Caco-2 (cell line): ENCODE results near the gene MREG. TPM values are rescaled to one million over a fixed set of nuclear protein-coding genes. Genes with fewer than 3 reads are reported as not detected.

Experiments
- BruUV-seq: library from RNA; stranded (reverse); fragments of 400-500 nt; replicated peaks from 2 replicates; lab custom pipeline; 2021; lab: Mats Ljungman, UMichigan
- CTCF ChIA-PET: fragments of 300-600 bp; sonication (Branson Sonifier 250); formaldehyde crosslinking; loops from one replicate; lab custom pipeline; 2022; ENCODE audit warnings: antibody characterized with exemption; lab: Charles Lee
- POLR2A ChIA-PET: fragments of 300-600 bp; sonication (Branson Sonifier 250); formaldehyde crosslinking; loops from one replicate; lab custom pipeline; 2022; ENCODE audit warnings: antibody characterized with exemption; lab: Charles Lee
- DNase-seq, 2 experiments: peaks; one replicate each; pipeline versions ENCODE4 v3.0.0 to v3.0.0-alpha.2; 2020 to 2022
- H3K27me3 ChIP-seq: replicated peaks from 2 replicates; pipeline ENCODE4 v1.6.0; 2011; ENCODE audit warnings: low read length; ENCODE audit not compliant: control insufficient read depth, insufficient read depth
- H3K36me3 ChIP-seq: 2 replicates; pipeline ENCODE4 v1.5.1; 2011; ENCODE audit warnings: low read length; ENCODE audit not compliant: control insufficient read depth, insufficient read depth
- H3K4me1 ChIP-seq: fragments of 250-450 bp; sonication (Bioruptor Pico); 2 replicates; pipeline ENCODE4 v1.5.1; 2020; ENCODE audit warnings: mild to moderate bottlenecking
- H3K4me3 ChIP-seq: 2 replicates; pipeline ENCODE4 v1.5.1; 2011; ENCODE audit warnings: low read depth, mild to moderate bottlenecking, control low read depth, low read length
- H3K9me3 ChIP-seq: fragments of 250-450 bp; sonication (Bioruptor Pico); 2 replicates; pipeline ENCODE4 v1.5.1; 2020; ENCODE audit warnings: mild to moderate bottlenecking, moderate library complexity
- H3K27ac Mint-ChIP-seq: one replicate; pipeline ENCODE4 v1.8.0; 2022; ENCODE audit warnings: mixed read lengths; ENCODE audit not compliant: unreplicated experiment
- H3K27me3 Mint-ChIP-seq: one replicate; pipeline ENCODE4 v1.8.0; 2022; ENCODE audit warnings: mixed read lengths; ENCODE audit not compliant: insufficient read depth, unreplicated experiment
- H3K36me3 Mint-ChIP-seq: one replicate; pipeline ENCODE4 v1.8.0; 2022; ENCODE audit warnings: mild to moderate bottlenecking, mixed read lengths; ENCODE audit not compliant: insufficient read depth, unreplicated experiment
- H3K4me1 Mint-ChIP-seq: one replicate; pipeline ENCODE4 v1.8.0; 2022; ENCODE audit warnings: low read depth, mixed read lengths; ENCODE audit not compliant: unreplicated experiment
- H3K4me3 Mint-ChIP-seq: one replicate; pipeline ENCODE4 v1.8.0; 2022; ENCODE audit warnings: mild to moderate bottlenecking, moderate library complexity, mixed read lengths; ENCODE audit not compliant: unreplicated experiment
- H3K9me3 Mint-ChIP-seq: one replicate; pipeline ENCODE4 v1.8.0; 2022; ENCODE audit warnings: mixed read lengths; ENCODE audit not compliant: unreplicated experiment
- CTCF ChIP-seq, 2 experiments: fragments of 200-600 bp in 1 of 2; IDR thresholded peaks; 1 replicate in 1 of 2; 2 replicates in 1 of 2; pipeline versions ENCODE4 v1.5.1 to v1.8.0; 2011 to 2022; ENCODE audit warnings: antibody characterized with exemption in 1 of 2, control low read depth in 1 of 2, inconsistent platforms in 1 of 2, low read depth in 1 of 2, low read length in 1 of 2, mild to moderate bottlenecking in 1 of 2, moderate library complexity in 1 of 2; ENCODE audit not compliant: insufficient read depth in 1 of 2, severe bottlenecking in 1 of 2, unreplicated experiment in 1 of 2
- intact Hi-C: fragments of 100-400 bp; cut with micrococcal nuclease; formaldehyde crosslinking; loops from one replicate; pipeline ENCODE4 v1.10.0; 2022; ENCODE audit not compliant: unreplicated experiment
- total RNA-seq: library from RNA; stranded (reverse); gene quantifications from 2 replicates; pipeline ENCODE4 v1.2.3, GENCODE V29; 2022

MREG gene
- total RNA-seq, 1 experiment from 2014 or later: 43.8 TPM

DNA sequence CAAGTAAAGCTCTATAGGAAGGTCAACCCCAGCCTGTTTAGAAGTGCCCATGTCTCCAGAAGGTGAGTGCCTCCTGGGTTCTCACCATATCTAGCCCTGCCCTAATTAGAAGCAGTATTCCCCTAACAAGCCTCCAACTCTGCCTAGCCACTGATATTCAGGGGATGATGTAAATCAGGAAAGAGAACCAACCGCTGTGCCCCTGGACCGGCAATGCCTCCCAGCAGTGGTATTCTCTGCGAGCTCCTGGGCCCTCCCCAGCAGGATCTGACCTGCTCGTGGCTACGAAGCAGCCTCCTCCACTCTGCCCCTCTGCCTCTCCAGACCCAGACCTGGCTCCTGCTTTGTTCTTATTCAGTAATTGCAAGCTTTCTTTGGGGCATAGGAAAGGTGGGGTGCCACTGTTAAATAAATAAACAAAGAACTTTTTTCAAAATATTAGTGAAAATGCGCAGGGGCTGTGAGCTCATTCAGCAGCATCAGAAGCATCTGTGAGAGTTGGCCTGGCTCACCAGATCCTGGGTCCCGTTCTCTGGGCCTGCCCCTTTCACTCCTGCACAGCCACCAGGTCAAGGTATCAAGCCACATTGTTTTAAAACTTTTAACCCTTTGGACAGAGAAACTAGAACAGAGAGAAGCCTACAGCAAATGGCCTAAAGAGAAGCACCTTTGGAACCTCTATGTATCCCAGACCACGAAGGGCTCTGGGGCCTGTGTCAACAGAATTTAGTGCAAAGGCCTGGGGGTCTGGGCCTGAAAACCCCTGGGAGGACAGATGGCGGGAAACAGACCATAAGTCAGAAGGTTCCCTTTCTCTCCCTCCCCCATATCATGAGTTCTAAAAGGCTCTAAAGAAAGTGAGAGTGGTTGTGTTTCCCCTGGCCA lies 11.9 kb downstream of the MREG start:
- no peak for DNase-seq
- no peak overlapping the region for H3K4me3 ChIP-seq
- Mint-ChIP-seq H3K4me1 (peaks cover 26% of the 10 kb centered on the region), H3K36me3 (peaks cover 15% of the 10 kb centered on the region), H3K27ac (no peak overlapping the region), H3K9me3 (no peaks in the 10 kb centered on the region), H3K27me3 (no peaks in the 10 kb centered on the region), H3K4me3 (no peak overlapping the region)
- no peaks in the 10 kb centered on the region; the same call in 1 of the 2 replicates for H3K36me3 ChIP-seq
- ChIA-PET POLR2A (no interaction called here), CTCF (no interaction called here)
- intact Hi-C loops: no loop called here
- no peak for TF ChIP-seq CTCF (IDR thresholded peaks at IDR 0.05; ENCODE audit: insufficient read depth in 1 of 2, low read depth in 1 of 2, low read length in 1 of 2, severe bottlenecking in 1 of 2, unreplicated experiment in 1 of 2)
- no TSS peak for BruUV-seq
- H3K9me3 ChIP-seq: no peaks in the 10 kb centered on the region
- H3K4me1 ChIP-seq: no peaks in the 10 kb centered on the region
- H3K27me3 ChIP-seq: no peaks in the 10 kb centered on the region

- Mint-ChIP-seq H3K9me3 (no peaks in the 10 kb centered on the region), H3K4me1 (peaks cover 12% of the 10 kb centered on the region), H3K4me3 (no peak overlapping the region), H3K27ac (no peak overlapping the region), H3K27me3 (no peaks in the 10 kb centered on the region), H3K36me3 (peaks cover 11% of the 10 kb centered on the region)
- Histone ChIP-seq H3K9me3 (no peaks in the 10 kb centered on the region), H3K4me3 (no peak overlapping the region), H3K4me1 (no peaks in the 10 kb centered on the region), H3K27me3 (no peaks in the 10 kb centered on the region), H3K36me3 (peaks cover 1% of the 10 kb centered on the region; the same call in 1 of the 2 replicates)
- intact Hi-C loops: no loop called here
- no peak for DNase-seq
- no TSS peak for BruUV-seq
- TF ChIP-seq CTCF (IDR thresholded peaks at IDR 0.05; ENCODE audit: insufficient read depth in 1 of 2, low read depth in 1 of 2, low read length in 1 of 2, severe bottlenecking in 1 of 2, unreplicated experiment in 1 of 2): no peak
- CTCF ChIA-PET: no interaction called here
- POLR2A ChIA-PET: no interaction called here
Observed at GRCh38 chr2:215998636-215999035, 14.7 kb downstream of the MREG start.

DNA sequence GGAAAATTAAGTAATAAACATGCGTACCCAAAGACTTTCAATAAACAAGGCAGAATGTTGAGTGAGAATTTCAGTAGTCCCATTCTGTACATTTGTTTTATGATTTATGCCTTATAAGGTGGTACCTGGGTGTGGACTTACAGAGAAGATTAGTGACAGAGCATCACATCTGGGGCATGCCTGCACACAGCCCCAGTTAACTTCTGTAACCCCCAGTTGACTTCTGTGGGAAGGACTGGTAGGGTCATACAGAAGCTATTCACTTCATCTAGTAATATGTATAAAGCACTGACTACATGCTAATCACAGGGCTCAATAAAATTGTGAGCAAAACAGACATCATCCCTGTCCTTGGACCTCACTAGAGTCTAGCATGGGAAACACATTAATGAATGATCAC lies 16.1 kb downstream of the MREG start:
- no peak overlapping the region for H3K4me3 Mint-ChIP-seq
- intact Hi-C loops: no loop called here
- no TSS peak for BruUV-seq
- no peaks in the 10 kb centered on the region for H3K4me1 ChIP-seq
- H3K27me3 ChIP-seq: no peaks in the 10 kb centered on the region
- ChIA-PET POLR2A (no interaction called here), CTCF (no interaction called here)
- H3K4me3 ChIP-seq: no peak overlapping the region
- H3K36me3 Mint-ChIP-seq: peaks cover 7% of the 10 kb centered on the region
- H3K4me1 Mint-ChIP-seq: no peaks in the 10 kb centered on the region
- no peak for DNase-seq
- H3K9me3 ChIP-seq: no peaks in the 10 kb centered on the region
- H3K9me3 Mint-ChIP-seq: no peaks in the 10 kb centered on the region
- no peak overlapping the region for H3K27ac Mint-ChIP-seq
- H3K27me3 Mint-ChIP-seq: no peaks in the 10 kb centered on the region
- no peak for TF ChIP-seq CTCF (IDR thresholded peaks at IDR 0.05; ENCODE audit: insufficient read depth in 1 of 2, low read depth in 1 of 2, low read length in 1 of 2, severe bottlenecking in 1 of 2, unreplicated experiment in 1 of 2)
- peaks cover 1% of the 10 kb centered on the region; the same call in 1 of the 2 replicates for H3K36me3 ChIP-seq
